ENCODE measurements around the gene KCNH3.
A peak's percentile ranks its signal among the peaks of the same experiment; 100 is the strongest.

The KCNH3 gene

DNA sequence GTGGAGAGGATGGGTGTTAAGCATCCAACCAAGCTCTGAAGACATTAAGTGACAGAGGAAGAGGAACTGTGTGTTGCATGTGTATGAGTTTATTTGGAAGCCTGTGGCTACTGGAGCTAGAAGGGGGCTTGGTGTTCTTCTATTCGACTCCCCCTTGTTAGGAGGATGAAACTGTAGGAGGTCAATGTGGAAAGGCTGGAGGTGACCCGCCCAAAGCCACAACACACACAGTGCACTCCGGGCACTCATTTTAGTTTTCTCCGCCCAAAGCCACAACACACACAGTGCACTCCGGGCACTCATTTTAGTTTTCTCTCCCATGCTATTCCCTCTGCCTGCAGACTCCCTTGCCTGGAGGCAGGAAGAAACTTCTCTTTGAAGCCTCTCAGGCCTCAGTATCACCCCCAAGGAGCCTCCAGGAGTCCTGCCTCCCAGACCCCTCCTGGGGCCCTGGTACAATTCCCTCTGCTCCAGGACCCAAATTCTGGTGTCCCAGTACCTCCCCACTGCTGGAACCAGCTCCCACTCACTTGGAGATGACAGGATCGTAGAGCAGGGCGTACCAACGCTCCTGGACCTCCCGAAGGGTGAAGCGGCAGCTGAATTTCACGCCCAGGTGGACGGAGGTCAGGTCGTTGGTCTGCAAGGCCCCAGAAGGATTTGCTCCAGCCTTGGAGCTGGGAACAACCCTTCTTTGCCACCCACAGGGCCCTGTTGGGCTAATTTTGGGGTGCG is 25.3 kb downstream of the KCNH3 start:
- no peak for DNase-seq (ENCODE audit: low spot score)

DNA sequence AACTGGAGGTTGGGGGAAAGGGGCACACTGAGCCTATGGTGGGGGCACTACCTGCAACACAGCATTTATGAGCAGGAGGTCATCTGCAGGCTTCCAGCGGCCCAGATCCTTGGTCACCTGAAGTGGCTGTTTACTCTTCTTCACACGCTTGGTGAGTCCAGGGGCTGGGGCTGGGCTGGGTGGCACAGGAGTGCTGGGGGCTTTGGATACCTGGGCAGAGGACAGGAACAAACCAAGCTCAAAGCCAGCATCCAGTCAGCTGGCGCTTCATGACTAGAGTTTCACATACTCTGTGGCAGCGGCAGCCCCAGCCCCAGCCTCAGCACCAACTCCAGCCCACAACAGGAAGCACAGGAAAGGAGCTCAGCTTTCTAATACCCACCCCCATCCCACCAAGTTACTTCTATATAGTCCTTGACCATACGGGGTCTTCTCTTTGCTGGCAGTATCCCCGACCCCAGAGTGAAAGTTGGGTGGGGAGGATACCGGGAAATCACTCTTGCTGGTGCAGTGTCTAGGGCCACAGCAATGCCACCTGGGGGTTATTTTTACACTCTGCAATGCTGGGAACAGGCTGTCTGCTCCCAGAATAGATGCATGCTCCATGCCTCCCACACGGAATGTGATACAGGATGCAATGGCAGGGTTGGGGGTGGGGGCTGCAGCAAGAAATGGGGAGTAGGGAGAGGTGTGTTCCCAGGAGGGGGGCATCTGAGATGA is 26.0 kb downstream of the KCNH3 start:
- no peak for DNase-seq (ENCODE audit: low spot score)

DNA sequence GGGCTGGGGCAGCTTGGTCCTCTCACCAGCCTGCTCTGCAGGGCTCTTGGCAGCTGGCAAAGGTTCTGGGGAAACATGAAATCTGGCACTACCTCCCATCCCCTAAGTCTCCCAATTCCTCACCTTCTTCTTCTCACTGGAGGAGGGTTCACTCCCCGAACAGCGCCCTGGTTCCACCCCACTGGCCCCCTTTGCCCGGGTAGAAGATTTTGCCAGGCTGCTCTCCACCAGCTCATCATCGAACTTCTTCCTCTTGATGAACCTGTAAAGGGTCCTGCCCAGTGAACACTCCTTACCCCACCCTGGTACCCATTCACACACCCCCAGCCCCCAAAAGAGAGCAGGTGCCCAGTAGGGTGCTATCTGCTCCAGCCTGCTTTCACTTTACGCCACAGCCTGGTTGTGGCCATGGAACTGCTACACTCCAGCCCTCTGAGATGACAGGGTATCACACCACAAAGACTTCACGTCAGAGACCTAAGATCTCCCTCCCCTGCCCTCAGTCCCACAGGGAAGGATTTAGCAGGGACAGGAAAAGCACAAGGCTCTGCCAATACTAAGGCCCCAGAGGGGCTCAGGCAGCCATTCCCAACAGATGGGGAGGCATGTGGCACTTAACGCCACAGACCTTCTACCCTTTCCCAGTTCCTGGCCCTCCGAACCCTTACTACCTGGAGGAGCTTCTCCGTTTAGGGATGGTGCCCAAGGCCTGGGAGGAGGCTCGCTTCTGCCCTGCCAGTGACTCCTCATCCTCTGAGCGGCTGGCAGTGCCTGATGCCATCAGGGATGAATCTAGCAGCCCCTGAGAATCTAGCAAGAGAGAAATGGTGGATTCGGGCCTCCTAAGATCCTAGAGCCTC is 26.8 kb downstream of the KCNH3 start:
- no peak for DNase-seq (ENCODE audit: low spot score)

DNA sequence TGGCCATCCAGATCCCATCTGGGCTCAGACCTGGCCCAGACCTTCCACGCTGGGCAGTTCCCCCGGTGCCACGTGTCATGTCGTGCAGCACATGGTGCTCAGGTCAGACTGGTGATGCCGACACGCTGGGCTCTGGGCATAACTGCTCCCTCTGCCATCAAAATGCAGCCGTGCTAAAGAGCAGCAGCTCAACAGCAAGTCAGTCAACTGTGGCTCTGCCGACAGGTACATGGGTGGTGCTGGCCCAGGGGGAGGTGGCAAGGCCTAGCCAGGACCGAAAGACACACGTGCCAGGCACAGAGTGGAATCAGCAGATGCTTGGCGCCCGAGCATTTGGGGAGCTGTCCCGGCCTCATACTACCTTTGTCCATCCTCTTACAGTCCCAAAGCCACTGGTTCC is 27.5 kb downstream of the KCNH3 start:
- no peak for DNase-seq (ENCODE audit: low spot score)

DNA sequence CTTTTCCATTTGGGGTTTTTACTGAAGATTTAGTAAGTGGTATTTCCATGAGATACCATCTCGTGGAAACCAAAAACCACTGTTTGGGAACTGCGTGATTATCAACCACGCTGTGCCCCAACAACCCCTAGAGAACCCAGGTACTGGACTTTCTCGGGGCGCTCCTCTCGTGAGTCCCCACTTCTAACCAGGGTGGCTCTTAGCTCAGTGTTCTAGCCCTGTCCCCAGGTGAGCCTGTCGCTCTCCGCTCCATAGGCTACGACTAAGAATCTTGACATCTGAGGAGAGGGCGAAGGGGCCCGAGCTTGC is 28.4 kb downstream of the KCNH3 start:
- no peak for DNase-seq (ENCODE audit: low spot score)

DNA sequence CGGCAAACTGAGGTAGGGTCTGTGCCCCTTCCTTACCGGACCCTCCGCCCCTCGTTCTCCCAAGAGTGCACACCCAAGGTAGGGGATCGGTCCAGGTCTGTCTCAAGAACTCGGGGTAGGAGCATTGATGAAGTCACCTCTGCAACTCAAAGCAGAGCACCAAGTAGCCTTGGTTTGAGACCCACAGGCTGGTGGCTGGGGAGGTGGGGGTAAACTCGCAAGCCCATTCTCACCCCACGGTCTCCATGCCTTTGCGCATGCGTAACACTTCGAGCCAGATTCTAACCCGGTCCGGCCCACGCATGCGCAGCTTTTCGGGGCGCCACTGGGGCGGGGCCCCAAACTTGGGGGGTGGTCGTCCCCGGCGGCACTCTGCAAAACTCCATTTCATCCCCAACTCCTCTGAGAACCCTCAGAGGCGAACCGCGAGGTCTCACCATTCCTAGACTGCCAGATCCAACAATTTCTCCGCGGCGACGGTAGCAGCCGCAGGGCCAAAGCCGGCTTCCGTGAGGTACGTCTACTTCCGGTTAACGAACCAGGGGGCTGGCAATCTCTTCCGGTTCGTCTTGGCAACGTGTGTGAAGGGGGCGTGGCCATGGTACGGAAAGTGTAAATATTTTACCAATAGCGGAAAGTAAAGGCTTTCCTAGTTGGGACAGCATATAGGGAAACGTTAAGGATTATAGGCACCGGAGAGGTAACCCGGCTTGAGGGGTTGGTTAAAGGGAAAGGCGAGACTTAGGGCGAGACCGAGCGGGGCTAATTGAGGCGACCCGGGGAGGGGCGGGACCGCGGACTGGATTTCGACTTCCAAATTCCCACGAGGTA is 29.0 kb downstream of the KCNH3 start, which contains the start of gene MCRS1:
Gene MCRS1 (minus strand): TSS at position 532 of the 831 bp plus-strand sequence. CDS start 1,411 bp downstream, outside the sequence.
- DNase-seq (ENCODE audit: low spot score): peak; percentile 91

DNA sequence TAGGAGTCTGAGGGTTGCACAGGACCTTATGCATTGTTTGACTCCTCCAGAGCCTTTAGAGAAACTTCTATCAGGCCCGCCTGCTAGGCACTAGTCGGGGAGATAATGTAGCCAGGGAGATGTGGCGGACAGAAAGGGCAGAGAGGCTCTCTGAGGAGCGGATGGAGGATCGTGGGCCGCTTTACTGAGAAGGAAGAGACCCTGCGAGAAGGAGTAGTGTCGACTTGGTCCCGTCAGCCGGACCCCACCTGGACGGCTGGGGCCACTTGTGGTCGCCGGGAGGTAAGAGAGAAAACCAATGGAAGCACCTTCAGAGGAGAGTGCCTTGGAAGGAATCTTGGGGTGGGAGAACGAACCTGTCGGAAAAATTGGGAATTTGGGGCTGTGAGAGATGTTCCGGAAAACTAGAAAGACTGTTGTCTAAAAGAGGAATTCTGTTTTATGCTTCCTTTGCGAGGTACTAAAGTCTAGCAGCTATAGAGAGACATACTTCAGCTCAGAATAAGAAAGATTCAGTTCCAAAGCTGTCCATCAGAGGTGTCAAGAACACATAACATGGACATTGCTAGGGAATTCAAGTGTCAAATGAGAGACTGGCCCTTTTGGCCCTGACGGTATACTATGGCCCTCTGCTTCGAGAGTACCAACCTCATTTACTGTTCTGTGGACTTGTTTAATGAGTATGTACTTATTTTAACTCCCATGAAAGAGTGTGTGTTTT is 29.8 kb downstream of the KCNH3 start:
- DNase-seq (ENCODE audit: low spot score): no peak

DNA sequence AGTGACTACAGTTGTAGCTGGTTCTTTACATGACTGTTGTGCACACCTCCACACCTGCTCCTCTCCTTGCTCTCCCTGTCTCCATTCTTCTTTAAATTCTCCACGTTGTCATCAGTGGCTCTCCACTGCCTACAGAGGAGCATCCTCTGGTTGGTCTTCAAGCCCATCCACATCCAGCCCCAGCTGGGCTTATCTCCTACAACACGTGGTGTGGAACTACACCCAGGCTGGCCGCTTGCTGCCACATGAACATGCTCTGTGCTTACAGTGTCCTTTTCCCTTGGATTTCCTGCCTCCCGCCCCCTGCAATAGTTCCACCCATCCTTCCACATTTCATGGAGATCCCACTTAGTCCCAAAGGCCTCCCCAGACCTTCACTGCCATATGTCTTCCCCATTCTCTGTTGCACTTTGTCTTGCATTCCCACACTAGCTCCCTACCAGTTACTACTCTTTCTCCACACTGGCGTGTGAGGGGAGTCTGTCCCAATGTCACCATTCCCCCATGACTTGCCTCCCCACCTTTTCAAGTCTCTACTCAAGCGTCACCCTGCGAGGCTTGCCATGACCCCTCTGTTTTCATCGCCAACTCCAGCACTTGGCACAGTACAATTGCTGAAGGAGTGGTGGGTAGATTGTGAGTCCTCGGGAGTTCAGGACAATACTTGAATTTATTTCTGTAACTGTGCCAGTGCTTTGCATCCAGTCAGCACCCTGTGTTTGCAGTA is 38.9 kb downstream of the KCNH3 start:
- DNase-seq (ENCODE audit: low spot score): no peak

DNA sequence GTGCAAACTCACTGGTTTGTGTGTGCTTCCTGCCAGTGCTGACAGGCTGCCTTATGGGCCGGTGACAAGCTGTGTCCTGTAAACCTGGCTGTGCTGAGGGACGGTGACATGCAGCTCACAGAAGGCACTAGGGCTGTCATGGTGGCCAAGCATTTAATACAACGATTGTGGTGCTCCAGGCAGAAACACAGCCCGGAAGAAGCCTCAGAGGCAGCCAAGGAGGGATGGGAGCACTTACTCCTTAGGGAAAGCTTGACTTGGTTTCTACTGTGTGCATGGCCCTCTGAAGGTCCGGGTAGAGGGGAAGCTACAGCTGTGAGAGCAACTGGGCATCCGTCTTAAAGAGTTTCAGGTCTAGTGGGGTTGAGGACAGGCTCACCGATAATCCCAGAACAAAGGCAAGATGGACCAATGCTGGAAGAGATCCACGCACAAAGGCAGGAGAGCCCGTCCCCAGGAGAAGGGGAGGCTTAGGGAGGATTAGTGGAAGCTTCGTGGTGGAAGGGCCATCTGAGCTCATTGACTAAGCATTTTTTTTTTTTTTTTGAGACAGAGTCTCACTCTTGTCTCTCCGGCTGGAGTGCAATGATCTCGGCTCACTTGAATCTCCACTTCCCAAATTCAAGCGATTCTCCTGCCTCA is 39.8 kb downstream of the KCNH3 start:
- DNase-seq (ENCODE audit: low spot score): no peak

DNA sequence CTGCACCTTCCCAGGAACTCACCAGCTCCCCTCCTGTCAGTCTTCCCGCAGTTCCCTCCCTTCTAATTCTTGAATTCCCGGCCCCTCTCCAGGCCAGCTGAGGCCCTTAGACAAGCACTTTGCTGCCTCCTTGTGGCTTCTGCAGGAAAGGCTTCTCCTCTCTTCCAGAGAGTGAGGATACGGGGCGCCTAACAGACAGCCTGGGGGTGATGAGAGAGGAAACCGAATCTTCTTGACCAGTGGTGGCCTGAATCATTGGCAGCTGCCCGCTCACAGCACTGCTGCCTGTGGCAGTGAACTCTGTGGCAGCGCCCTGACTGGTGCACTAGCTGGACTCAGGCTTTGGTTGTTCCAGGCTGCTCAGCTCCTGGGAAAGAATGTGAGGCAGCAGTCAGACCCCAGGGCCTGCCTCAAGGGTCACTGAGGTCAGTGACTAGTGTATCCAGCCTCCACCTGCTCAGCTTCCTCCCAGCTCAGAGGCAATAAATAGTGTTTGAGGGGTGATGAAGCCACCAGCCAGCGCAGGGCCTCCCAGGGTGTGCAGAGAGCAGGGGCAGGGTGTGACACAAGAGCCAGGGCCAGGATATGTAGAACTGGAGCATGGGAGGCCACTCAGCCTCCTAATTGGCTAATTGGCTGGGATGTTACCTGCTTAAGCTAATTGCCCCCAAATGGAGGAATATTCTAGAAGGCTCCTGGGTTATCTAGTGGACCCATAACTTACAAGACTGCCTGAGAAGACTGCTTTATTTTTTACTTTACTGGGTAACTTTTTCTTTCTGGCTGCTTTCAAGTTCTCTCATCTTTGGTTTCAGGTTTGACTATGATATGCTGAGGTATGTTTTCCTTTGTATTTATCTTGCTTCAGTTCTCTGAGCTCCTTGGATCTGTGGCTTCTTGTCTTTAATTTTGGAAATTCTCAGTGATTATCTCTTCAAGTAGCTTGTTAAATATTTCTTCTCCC is 42.0 kb downstream of the KCNH3 start:
- DNase-seq (ENCODE audit: low spot score): peak; percentile 59

DNA sequence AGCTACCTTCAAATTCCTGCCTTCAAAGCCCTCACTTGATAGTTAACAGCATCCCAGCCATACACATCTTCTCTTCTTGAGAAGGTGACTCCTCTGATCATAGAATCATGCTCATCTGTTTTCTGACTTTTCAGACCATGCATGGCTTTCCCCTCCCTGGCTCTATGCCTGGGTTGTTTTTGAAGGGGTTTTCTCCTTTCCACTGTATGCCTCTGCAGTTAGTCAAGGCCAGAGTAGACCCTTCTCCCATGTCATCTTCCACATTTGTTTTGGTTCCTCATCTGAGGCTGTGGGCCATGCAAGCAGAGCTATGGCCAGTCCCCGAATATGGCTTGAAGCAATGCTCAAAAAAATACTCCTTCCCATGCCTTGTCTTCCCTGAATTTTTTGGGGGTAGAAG is 43.4 kb downstream of the KCNH3 start:
- no peak for DNase-seq (ENCODE audit: low spot score)

DNA sequence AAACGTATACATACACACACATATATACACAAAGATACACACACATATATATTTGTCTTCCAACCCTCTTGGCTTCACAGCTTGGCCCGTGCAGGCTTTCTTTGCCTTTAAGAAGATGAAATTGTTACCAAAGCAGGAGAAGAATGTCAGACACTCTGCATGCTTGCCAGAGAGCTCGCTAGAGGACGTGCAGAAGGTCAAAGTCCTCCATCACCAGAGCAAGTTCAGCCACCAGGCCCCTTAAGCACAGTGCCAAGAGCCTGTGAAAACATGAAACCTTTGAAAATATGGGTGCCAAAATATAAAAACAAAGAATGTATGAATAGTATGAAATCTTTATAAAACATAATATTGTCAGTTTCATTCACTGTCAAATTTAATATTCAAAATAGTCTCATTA is 44.0 kb downstream of the KCNH3 start:
- DNase-seq (ENCODE audit: low spot score): no peak

DNA sequence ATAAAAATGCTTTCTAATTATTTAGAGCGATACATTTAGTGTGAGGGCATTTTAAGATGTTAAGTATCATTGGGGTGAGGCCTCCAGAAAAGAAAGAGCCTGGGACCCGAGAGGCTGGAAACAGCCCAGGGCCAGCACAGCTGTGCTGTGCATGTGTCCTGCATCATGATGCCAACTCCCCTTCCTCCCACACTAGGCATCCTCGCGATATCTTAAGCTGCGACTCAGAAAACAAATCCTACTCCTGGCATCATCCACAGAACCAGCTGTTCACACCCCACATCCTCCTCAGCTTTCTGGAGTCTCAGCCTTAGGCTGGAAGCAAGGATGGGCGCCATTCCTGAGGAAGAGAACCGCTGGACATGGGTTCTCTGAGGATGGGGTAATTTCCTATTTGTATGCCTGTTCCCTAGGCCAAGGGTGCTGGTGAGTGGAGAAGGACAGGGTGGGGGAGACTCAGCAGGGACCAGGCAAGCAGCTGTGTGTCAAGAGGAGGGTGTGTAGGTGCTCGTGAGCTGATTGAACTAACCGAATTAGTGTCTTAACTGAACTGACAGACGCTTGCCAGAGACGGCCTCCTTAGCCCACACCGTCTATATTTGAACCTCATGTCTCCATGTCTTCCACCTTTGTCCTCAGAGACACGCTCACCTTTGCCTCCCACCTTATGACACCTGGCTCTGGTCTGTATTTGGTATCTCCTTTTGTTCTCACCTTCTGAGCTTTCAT is 44.7 kb downstream of the KCNH3 start:
- no peak for DNase-seq (ENCODE audit: low spot score)

DNA sequence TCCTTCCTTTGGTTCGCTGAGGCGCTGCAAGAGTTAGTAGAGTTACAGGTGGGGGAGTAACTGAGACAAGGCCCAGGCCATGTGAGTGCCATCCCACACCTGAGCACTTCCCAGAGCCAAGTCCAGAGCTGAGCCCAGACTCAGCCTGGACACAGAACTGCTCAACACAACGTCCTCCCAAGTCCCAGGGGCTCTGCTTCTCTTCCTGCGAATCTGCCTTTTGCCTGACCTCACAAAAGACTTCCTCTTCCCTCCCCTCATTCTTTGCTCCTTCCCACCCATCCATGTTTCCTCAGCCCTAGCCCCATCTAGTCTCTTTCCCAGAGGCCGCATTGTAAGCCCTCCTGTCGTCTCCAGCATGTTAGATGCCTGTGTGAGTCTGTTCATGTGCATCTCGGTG is 45.8 kb downstream of the KCNH3 start:
- no peak for DNase-seq (ENCODE audit: low spot score)

DNA sequence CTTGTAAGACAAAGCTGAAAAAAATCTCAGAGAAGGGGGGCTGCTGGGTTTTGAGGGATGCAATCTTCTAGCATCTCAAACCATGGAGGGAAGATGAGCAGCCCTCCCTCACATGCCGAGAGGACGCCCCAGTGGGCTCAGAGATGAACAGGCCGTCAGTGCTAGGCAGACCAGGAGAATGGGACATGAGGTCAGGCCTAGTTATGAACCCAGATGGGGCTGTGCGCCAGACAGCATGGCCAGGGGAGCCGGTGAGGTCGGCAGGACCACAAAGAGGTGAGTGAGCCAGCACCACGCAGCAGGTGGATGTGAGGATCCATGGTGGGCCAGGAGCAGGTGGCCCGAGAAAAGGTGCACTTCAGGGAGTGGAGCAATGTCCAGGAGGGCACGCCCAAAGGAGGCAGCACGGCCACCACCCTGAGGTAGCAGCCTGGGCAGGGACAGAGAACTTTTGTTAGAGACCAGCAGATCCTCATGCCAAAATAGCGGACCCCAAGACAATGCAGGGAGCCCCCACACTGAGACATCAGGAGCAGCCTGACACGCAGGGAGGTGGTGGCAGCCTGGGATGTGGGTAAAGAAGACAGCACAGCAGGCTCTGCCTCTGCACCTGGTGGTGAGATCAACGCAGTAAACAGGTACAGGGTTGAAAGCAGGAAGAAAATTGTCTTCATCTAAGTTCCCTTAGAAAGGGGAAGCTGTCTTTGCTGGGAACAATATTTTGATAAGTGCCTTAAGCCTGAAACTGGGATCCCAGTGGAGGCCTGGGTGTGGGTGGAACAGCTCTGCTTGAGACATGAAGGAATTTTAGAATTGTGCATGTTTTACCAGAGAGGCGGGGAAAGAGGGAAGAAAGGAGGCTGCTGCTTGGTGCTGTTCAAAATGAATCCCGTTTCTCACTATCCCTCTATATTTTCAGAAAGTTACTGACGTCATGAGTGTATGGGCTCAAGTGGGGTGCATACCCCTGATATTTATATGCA is 46.9 kb downstream of the KCNH3 start:
- no peak for DNase-seq (ENCODE audit: low spot score)

DNA sequence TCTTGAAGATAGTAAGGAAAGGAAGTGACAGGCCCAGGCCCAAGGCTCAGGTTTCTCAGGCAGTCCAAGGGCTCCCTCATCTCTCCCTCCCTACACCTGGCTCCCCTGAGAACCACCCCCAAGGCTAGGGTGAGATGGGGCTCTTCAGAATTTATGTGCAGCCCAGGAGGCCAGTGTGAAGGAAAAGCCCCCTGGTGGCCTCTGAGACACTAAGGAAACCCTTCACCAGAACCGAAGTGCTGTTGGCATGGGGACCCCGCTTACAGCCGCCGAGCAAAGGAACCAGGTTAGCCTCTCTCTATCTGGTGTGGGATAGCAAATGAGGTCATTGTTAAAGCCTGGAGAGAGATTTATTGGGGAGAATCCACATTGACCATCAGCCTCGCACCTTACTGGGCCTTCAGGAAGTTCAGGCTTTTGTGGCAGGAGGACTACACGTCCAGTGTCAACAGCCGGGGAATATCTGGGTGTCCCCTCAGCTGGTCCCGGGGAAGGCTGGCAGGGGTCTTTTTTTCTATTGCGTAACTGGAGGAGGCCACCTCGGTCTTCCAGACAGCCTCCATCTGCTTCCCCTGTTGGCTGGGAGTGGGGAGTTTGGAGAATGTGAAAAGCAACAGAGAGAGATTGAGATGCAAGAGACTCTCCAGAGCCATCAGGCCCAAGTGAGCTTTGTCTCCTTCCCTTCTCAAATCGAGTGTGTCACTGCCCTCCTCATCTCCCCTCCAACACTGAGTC is 48.5 kb downstream of the KCNH3 start:
- DNase-seq (ENCODE audit: low spot score): no peak

Measured in CD4-positive, alpha-beta T cell treated with Interleukin-2 at 100 ng/mL for 4 hours (primary cell).